Mesenchymal stem cell (in vitro differentiated cells and primary cell): ENCODE data around the gene TTLL11.
"Not testable (repeated sequence)": the region's sequence is repeated elsewhere in the genome, so short reads cannot be mapped to it uniquely, and the experiment has no call there.

Experiments
- DNase-seq: peaks from one replicate; pipeline ENCODE4 v3.0.0-alpha.2; 2013
- H2AFZ ChIP-seq: one replicate; pipeline ENCODE4 v1.6.1; 2013; ENCODE audit warnings: low read depth, mild to moderate bottlenecking, control low read depth, inconsistent platforms, low read length, moderate library complexity
- H2AK5ac ChIP-seq: 2 replicates; pipeline ENCODE4 v1.6.1; 2013; ENCODE audit warnings: low read length, moderate library complexity, mild to moderate bottlenecking, inconsistent platforms; ENCODE audit not compliant: severe bottlenecking
- H2BK120ac ChIP-seq: one replicate; pipeline ENCODE4 v1.6.1; 2013; ENCODE audit warnings: low read depth, mild to moderate bottlenecking, inconsistent platforms, low read length, moderate library complexity
- H2BK12ac ChIP-seq, 2 experiments: one replicate each; pipeline ENCODE4 v1.6.1; 2013; ENCODE audit warnings: inconsistent platforms in 2 of 2, low read length in 2 of 2, mild to moderate bottlenecking in 2 of 2, moderate library complexity in 2 of 2, control low read depth in 1 of 2
- H2BK15ac ChIP-seq: one replicate; pipeline ENCODE4 v1.6.1; 2013; ENCODE audit warnings: mild to moderate bottlenecking, low read depth, inconsistent platforms; ENCODE audit not compliant: poor library complexity, severe bottlenecking
- H2BK5ac ChIP-seq: 2 replicates; pipeline ENCODE4 v1.6.1; 2013; ENCODE audit warnings: low read depth, mild to moderate bottlenecking, low read length, control low read depth, inconsistent platforms; ENCODE audit not compliant: poor library complexity, severe bottlenecking
- H3K14ac ChIP-seq, 2 experiments: one replicate each; pipeline ENCODE4 v1.6.1; 2013; ENCODE audit warnings: inconsistent platforms in 2 of 2, low read length in 2 of 2, control low read depth in 1 of 2, mild to moderate bottlenecking in 1 of 2, moderate library complexity in 1 of 2
- H3K18ac ChIP-seq, 2 experiments: one replicate each; pipeline ENCODE4 v1.6.1; 2013; ENCODE audit warnings: inconsistent platforms in 2 of 2, low read length in 2 of 2, control low read depth in 1 of 2, low read depth in 1 of 2, mild to moderate bottlenecking in 1 of 2
- H3K23ac ChIP-seq, 2 experiments: one replicate each; pipeline ENCODE4 v1.6.1; 2013; ENCODE audit warnings: inconsistent platforms in 2 of 2, low read length in 2 of 2, mild to moderate bottlenecking in 2 of 2, moderate library complexity in 2 of 2, control low read depth in 1 of 2
- H3K27ac ChIP-seq: 2 replicates; pipeline ENCODE4 v1.5.1; 2013; ENCODE audit warnings: mild to moderate bottlenecking, moderate library complexity, low read length, control low read depth, inconsistent platforms; ENCODE audit not compliant: poor library complexity, severe bottlenecking
- H3K27me3 ChIP-seq, 2 experiments: 2 replicates each; pipeline versions ENCODE4 v1.6.1 to v1.7.0; 2013; ENCODE audit warnings: low read length in 2 of 2, mild to moderate bottlenecking in 2 of 2, moderate library complexity in 2 of 2, control low read depth in 1 of 2, inconsistent platforms in 1 of 2; ENCODE audit not compliant: control insufficient read depth in 1 of 2, insufficient read depth in 1 of 2
- H3K36me3 ChIP-seq, 2 experiments: 2 replicates each; pipeline versions ENCODE4 v1.6.1 to v1.7.0; 2013; ENCODE audit warnings: low read length in 2 of 2, control low read depth in 1 of 2, inconsistent platforms in 1 of 2, low read depth in 1 of 2, mild to moderate bottlenecking in 1 of 2; ENCODE audit not compliant: insufficient read depth in 2 of 2, control insufficient read depth in 1 of 2
- H3K4ac ChIP-seq, 2 experiments: one replicate each; pipeline ENCODE4 v1.6.1; 2013; ENCODE audit warnings: inconsistent platforms in 2 of 2, low read length in 2 of 2, mild to moderate bottlenecking in 2 of 2, moderate library complexity in 2 of 2, control low read depth in 1 of 2, low read depth in 1 of 2
- H3K4me1 ChIP-seq: 2 replicates; pipeline ENCODE4 v1.6.1; 2013; ENCODE audit warnings: low read depth, low read length, control low read depth; ENCODE audit not compliant: control insufficient read depth, insufficient read depth
- H3K4me2 ChIP-seq: 2 replicates; pipeline ENCODE4 v1.6.1; 2013; ENCODE audit warnings: low read length, mild to moderate bottlenecking, inconsistent platforms; ENCODE audit not compliant: poor library complexity, severe bottlenecking
- H3K4me3 ChIP-seq, 2 experiments: 2 replicates each; pipeline versions ENCODE4 v1.5.1 to v1.7.0; 2013; ENCODE audit warnings: low read length in 2 of 2, mild to moderate bottlenecking in 2 of 2, control low read depth in 1 of 2, low read depth in 1 of 2; ENCODE audit not compliant: insufficient read depth in 1 of 2
- H3K79me1 ChIP-seq: replicated peaks from 2 replicates; pipeline ENCODE4 v1.6.1; 2013; ENCODE audit warnings: mild to moderate bottlenecking, control low read depth, low read length, inconsistent platforms; ENCODE audit not compliant: poor library complexity, severe bottlenecking
- H3K9ac ChIP-seq: 2 replicates; pipeline ENCODE4 v1.7.0; 2013; ENCODE audit warnings: mild to moderate bottlenecking, low read length, moderate library complexity
- H3K9me3 ChIP-seq: 2 replicates; pipeline ENCODE4 v1.7.0; 2013; ENCODE audit warnings: mild to moderate bottlenecking, low read length; ENCODE audit not compliant: control insufficient read depth
- H4K8ac ChIP-seq: one replicate; pipeline ENCODE4 v1.6.1; 2013; ENCODE audit warnings: inconsistent platforms, mild to moderate bottlenecking, low read length, moderate library complexity
- H4K91ac ChIP-seq: one replicate; pipeline ENCODE4 v1.6.1; 2013; ENCODE audit warnings: mild to moderate bottlenecking, low read length, inconsistent platforms
- WGBS: methylation state at CpG from one replicate; pipeline ENCODE4 v1.1.7; 2013; ENCODE audit warnings: mixed read lengths; 5-methylcytosine and 5-hydroxymethylcytosine counted together

The TTLL11 gene

GRCh38 chr9:121983736-121984135, 109.4 kb downstream of the TTLL11 start:
- Histone ChIP-seq H3K9me3 (peaks cover 3% of the 10 kb centered on the region), H3K23ac (no peak overlapping the region), H3K14ac (no peak overlapping the region), H3K9ac (no peak overlapping the region), H3K4ac (no peak overlapping the region), H2AK5ac (no peak overlapping the region), H2AFZ (no peak overlapping the region), H3K36me3 (peaks cover 0 to 2% of the 10 kb centered on the region in 2 experiments), H4K91ac (no peak overlapping the region), H3K4me2 (no peak overlapping the region), H3K79me1 (peaks cover 2% of the 10 kb centered on the region), H2BK12ac (no peak overlapping the region), H3K4me1 (peaks cover 13% of the 10 kb centered on the region), H3K18ac (no peak overlapping the region), H3K27ac (no peak overlapping the region), H2BK15ac (no peak overlapping the region), H3K27me3 (no peaks in the 10 kb centered on the region), H2BK5ac (no peak overlapping the region), H2BK120ac (no peak overlapping the region), H4K8ac (no peak overlapping the region), H3K4me3 (no peak overlapping the region)
- no peak for DNase-seq
- 87% methylated on average over 2 of the region's 2 CpGs for WGBS

- 93% methylated on average over 5 of the region's 5 CpGs for WGBS
- Histone ChIP-seq H3K4ac (no peak overlapping the region), H3K4me2 (no peak overlapping the region), H3K27me3 (no peaks in the 10 kb centered on the region), H3K27ac (no peak overlapping the region), H2AFZ (no peak overlapping the region), H2BK120ac (no peak overlapping the region), H4K8ac (no peak overlapping the region), H3K23ac (no peak overlapping the region), H3K9me3 (peaks cover 3% of the 10 kb centered on the region), H3K14ac (no peak overlapping the region), H3K36me3 (no peaks in the 10 kb centered on the region), H3K9ac (no peak overlapping the region), H3K79me1 (peaks cover 2% of the 10 kb centered on the region), H3K4me1 (peaks cover 9% of the 10 kb centered on the region), H3K4me3 (no peak overlapping the region), H4K91ac (no peak overlapping the region), H2BK15ac (no peak overlapping the region), H3K18ac (no peak overlapping the region), H2AK5ac (no peak overlapping the region), H2BK12ac (no peak overlapping the region), H2BK5ac (no peak overlapping the region)
- DNase-seq = no peak
Measured at GRCh38 chr9:121981118-121981883, 111.8 kb downstream of the TTLL11 start.

GRCh38 chr9:121980665-121981064, 112.4 kb downstream of the TTLL11 start:
- H3K4ac ChIP-seq, H3K4me3 ChIP-seq, H2BK15ac ChIP-seq, H3K79me1 ChIP-seq, H3K27ac ChIP-seq, H2BK12ac ChIP-seq, H2BK120ac ChIP-seq, H3K14ac ChIP-seq, DNase-seq, H3K23ac ChIP-seq, H3K9ac ChIP-seq, H3K36me3 ChIP-seq, H3K4me1 ChIP-seq, H3K18ac ChIP-seq, H3K4me2 ChIP-seq, H4K91ac ChIP-seq, H3K9me3 ChIP-seq, H2BK5ac ChIP-seq, H3K27me3 ChIP-seq, H2AFZ ChIP-seq, H4K8ac ChIP-seq, H2AK5ac ChIP-seq: not testable (repeated sequence)
- 100% methylated on average over 1 of the region's 1 CpG for WGBS

- Histone ChIP-seq H2BK5ac (no peak overlapping the region), H4K8ac (no peak overlapping the region), H2BK12ac (no peak overlapping the region), H2AFZ (no peak overlapping the region), H3K9ac (no peak overlapping the region), H2BK15ac (no peak overlapping the region), H2AK5ac (no peak overlapping the region), H2BK120ac (no peak overlapping the region), H4K91ac (no peak overlapping the region), H3K79me1 (no peaks in the 10 kb centered on the region), H3K18ac (no peak overlapping the region), H3K4me1 (peaks cover 7% of the 10 kb centered on the region), H3K36me3 (no peaks in the 10 kb centered on the region), H3K4me2 (no peak overlapping the region), H3K27me3 (no peaks in the 10 kb centered on the region), H3K9me3 (peaks cover 3% of the 10 kb centered on the region), H3K4me3 (no peak overlapping the region), H3K4ac (no peak overlapping the region), H3K14ac (no peak overlapping the region), H3K23ac (no peak overlapping the region), H3K27ac (no peak overlapping the region)
- DNase-seq = no peak
- WGBS = 100% methylated on average over 1 of the region's 1 CpG
Measured at GRCh38 chr9:121979736-121980135, 113.4 kb downstream of the TTLL11 start.
